Naive thymus-derived CD4-positive, alpha-beta T cell (primary cell): Measurements from ENCODE around the gene CAGE1. TPM values are rescaled to one million over a fixed set of nuclear protein-coding genes. Genes with fewer than 3 reads are reported as not detected.

Source experiments
- ATAC-seq: fragments of 150-1000 bp; cut with Tn5 transposase; 2 replicates; pipeline ENCODE4 v1.10.0; 2021; ENCODE audit warnings: mild to moderate bottlenecking, moderate library complexity
- CTCF ChIA-PET: fragments of 350-600 bp; sonication (Branson Sonifier 250); formaldehyde crosslinking; loops from one replicate; lab custom pipeline; 2021; ENCODE audit warnings: antibody characterized with exemption; lab: Charles Lee
- POLR2A ChIA-PET: fragments of 350-600 bp; sonication (Branson Sonifier 250); formaldehyde crosslinking; loops from one replicate; lab custom pipeline; 2021; ENCODE audit warnings: antibody characterized with exemption, inconsistent platforms; lab: Charles Lee
- DNase-seq, 9 donors: peaks; one replicate each; pipeline versions ENCODE4 v3.0.0 to v3.0.0-alpha.2; 2020 to 2022; ENCODE audit warnings: mixed read lengths in 1 of 9
- H3K27ac ChIP-seq: one replicate; pipeline ENCODE4 v1.7.0; 2013; ENCODE audit warnings: mild to moderate bottlenecking, low read depth, low read length, moderate library complexity
- H3K27me3 ChIP-seq, 2 donors: one replicate each; pipeline ENCODE4 v1.7.0; 2013; ENCODE audit warnings: low read length in 2 of 2, mild to moderate bottlenecking in 2 of 2, moderate library complexity in 2 of 2; ENCODE audit not compliant: control insufficient read depth in 2 of 2, insufficient read depth in 2 of 2
- H3K36me3 ChIP-seq, 3 experiments: 1 replicate in 2 of 3; 2 replicates in 1 of 3; pipeline ENCODE4 v1.7.0; 2013; ENCODE audit warnings: low read length in 3 of 3, mild to moderate bottlenecking in 3 of 3, moderate library complexity in 1 of 3; ENCODE audit not compliant: insufficient read depth in 3 of 3, control insufficient read depth in 2 of 3
- H3K4me1 ChIP-seq, 2 donors: one replicate each; pipeline ENCODE4 v1.7.0; 2013; ENCODE audit warnings: low read length in 2 of 2, mild to moderate bottlenecking in 2 of 2, moderate library complexity in 1 of 2; ENCODE audit not compliant: control insufficient read depth in 2 of 2, insufficient read depth in 2 of 2
- H3K4me3 ChIP-seq: 2 replicates; pipeline ENCODE4 v1.7.0; 2013; ENCODE audit warnings: mild to moderate bottlenecking, low read length
- H3K9me3 ChIP-seq, 3 experiments: 1 replicate in 2 of 3; 2 replicates in 1 of 3; pipeline ENCODE4 v1.7.0; 2013; ENCODE audit warnings: low read length in 3 of 3; ENCODE audit not compliant: control insufficient read depth in 2 of 3
- H3K27ac Mint-ChIP-seq, 9 donors: one replicate each; pipeline ENCODE4 v1.8.0; 2020 to 2022; ENCODE audit warnings: mixed read lengths in 9 of 9, mild to moderate bottlenecking in 8 of 9, moderate library complexity in 5 of 9, inconsistent platforms in 2 of 9
- H3K27me3 Mint-ChIP-seq, 5 donors: one replicate each; pipeline ENCODE4 v1.8.0; 2021 to 2022; ENCODE audit warnings: mixed read lengths in 5 of 5, mild to moderate bottlenecking in 1 of 5
- H3K36me3 Mint-ChIP-seq, 5 donors: one replicate each; pipeline ENCODE4 v1.8.0; 2020 to 2022; ENCODE audit warnings: mixed read lengths in 5 of 5, mild to moderate bottlenecking in 3 of 5, inconsistent platforms in 1 of 5
- H3K4me1 Mint-ChIP-seq, 7 donors: one replicate each; pipeline ENCODE4 v1.8.0; 2020 to 2022; ENCODE audit warnings: mixed read lengths in 7 of 7, mild to moderate bottlenecking in 3 of 7, inconsistent platforms in 1 of 7
- H3K4me3 Mint-ChIP-seq, 10 donors: one replicate each; pipeline ENCODE4 v1.8.0; 2020 to 2022; ENCODE audit warnings: mild to moderate bottlenecking in 10 of 10, mixed read lengths in 10 of 10, moderate library complexity in 6 of 10, inconsistent platforms in 2 of 10
- H3K9me3 Mint-ChIP-seq, 11 donors: one replicate each; pipeline ENCODE4 v1.8.0; 2020 to 2022; ENCODE audit warnings: mixed read lengths in 11 of 11, mild to moderate bottlenecking in 4 of 11, inconsistent platforms in 1 of 11, moderate library complexity in 1 of 11
- intact Hi-C, 2 donors: fragments of 100-400 bp; cut with micrococcal nuclease; formaldehyde crosslinking; loops; one replicate each; pipeline ENCODE4 v1.15.1; 2023
- polyA plus RNA-seq, 2 donors: library from polyadenylated mRNA; unstranded; fragments of 300-500 nt; fragmentation: Illumina TruSeq; gene quantifications; one replicate each; pipeline ENCODE4 v1.2.3, GENCODE V29; 2021
- total RNA-seq, 6 experiments: library from RNA in 5 of 6; stranded (reverse) in 5 of 6; gene quantifications; 1 replicate in 5 of 6; 2 replicates in 1 of 6; pipeline ENCODE4 v1.2.3 and lab custom pipeline; 2021 to 2026

The CAGE1 gene
- total and polyA plus RNA-seq, 7 experiments from 2014 or later, result 0.06 to 0.48 (median 0.19) TPM; not detected in 1

DNA sequence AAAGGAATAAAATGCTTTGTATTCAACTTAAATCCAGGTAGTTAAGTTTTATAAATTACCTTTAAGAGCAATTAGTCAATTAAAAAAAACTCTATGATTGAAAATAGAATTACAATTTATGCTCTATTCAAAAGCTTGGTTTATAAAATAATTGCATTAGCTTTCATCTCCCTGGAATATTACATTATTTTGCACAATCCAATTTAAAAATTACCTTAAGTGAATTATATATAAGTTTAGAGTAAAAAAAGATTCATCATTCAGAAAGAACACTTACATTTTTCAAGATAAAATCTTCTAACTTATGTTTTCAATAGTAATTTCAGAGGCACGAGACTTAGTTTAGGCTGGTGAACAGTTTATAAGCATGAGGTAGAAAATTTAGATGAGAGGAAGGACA, 91.4 kb downstream of the CAGE1 start:
- Histone ChIP-seq H3K4me3 (no peak overlapping the region), H3K27ac (no peak overlapping the region), H3K9me3 (no peaks in the 10 kb centered on the region), H3K27me3 (no peaks in the 10 kb centered on the region), H3K4me1 (no peaks in the 10 kb centered on the region), H3K36me3 (peaks cover 18 to 84% (median 24%) of the 10 kb centered on the region in 3 experiments)
- peak overlapping the region in 2 of 9 donors; percentile 2 to 8 for H3K27ac Mint-ChIP-seq
- DNase-seq, result no peak
- H3K27me3 Mint-ChIP-seq, result no peaks in the 10 kb centered on the region
- peaks cover 10 to 33% (median 19%) of the 10 kb centered on the region in 7 donors for H3K4me1 Mint-ChIP-seq
- H3K4me3 Mint-ChIP-seq, result no peak overlapping the region
- ATAC-seq, result no peak
- H3K36me3 Mint-ChIP-seq, result peaks cover 17 to 42% (median 24%) of the 10 kb centered on the region in 5 donors
- ChIA-PET CTCF (no interaction called here), POLR2A (no interaction called here)
- H3K9me3 Mint-ChIP-seq, result no peaks in the 10 kb centered on the region
- intact Hi-C loops, result no loop called here

DNA sequence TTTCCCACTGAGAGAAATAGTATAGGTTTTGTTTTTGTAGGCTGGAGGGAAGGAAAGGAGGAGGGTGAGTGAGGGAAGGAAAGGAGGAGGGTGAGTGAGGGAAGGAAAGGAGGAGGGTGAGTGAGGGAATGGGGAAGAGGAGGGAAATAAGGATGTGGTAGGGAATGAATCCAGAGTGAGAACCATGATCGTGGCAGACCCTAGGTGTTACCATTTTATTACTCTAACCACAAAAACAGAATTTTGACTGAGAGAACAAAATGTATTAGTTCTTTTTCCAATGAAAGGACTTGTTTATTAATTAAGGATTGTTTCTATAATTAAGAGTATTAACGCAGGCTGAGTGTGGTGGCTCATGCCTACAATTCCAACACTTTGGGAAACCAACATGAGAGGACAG, 92.9 kb downstream of the CAGE1 start:
- no peaks in the 10 kb centered on the region for H3K4me1 ChIP-seq
- peaks cover 23 to 46% (median 27%) of the 10 kb centered on the region in 5 donors for H3K36me3 Mint-ChIP-seq
- H3K27me3 Mint-ChIP-seq, result no peaks in the 10 kb centered on the region
- DNase-seq (no peak), ATAC-seq (no peak)
- H3K4me3 ChIP-seq, result no peak overlapping the region
- no peak overlapping the region for H3K27ac ChIP-seq
- H3K4me3 Mint-ChIP-seq, result no peak overlapping the region
- H3K27ac Mint-ChIP-seq, result no peak overlapping the region
- no peaks in the 10 kb centered on the region for H3K9me3 Mint-ChIP-seq
- peaks cover 22 to 84% (median 28%) of the 10 kb centered on the region in 3 experiments for H3K36me3 ChIP-seq
- intact Hi-C loops, result no loop called here
- no peaks in the 10 kb centered on the region for H3K9me3 ChIP-seq
- H3K27me3 ChIP-seq, result no peaks in the 10 kb centered on the region
- H3K4me1 Mint-ChIP-seq, result peaks cover 10 to 28% (median 19%) of the 10 kb centered on the region in 7 donors
- CTCF ChIA-PET, result no interaction called here
- POLR2A ChIA-PET, result interaction anchor here (0.7 to 0.8 kb wide), 2 partner anchors 13 to 16 kb away, joined by 3 to 4 read pairs; no protein-coding TSS in a partner anchor

DNA sequence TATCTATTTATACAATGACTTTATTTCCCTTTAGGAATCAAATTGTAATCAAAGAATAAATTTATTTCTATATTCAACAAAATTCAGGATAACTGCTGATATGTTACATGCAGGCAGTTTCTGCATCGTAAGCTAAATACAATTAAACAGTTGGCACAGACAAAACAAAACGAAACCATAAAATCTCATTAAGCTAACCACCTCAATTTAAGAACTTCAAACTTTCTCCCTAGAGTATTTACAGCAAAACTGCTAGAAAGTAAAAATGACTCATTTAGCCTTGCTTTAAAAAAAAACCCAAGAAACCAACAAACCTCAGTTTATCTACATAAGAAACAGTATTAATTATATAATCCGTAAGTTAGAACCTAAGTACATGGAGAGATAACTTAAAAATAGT, 93.6 kb downstream of the CAGE1 start:
- H3K27ac ChIP-seq, result no peak overlapping the region
- peaks cover 7 to 22% (median 14%) of the 10 kb centered on the region in 7 donors for H3K4me1 Mint-ChIP-seq
- peaks cover 15 to 84% (median 21%) of the 10 kb centered on the region in 3 experiments for H3K36me3 ChIP-seq
- H3K4me3 Mint-ChIP-seq, result no peak overlapping the region
- H3K27me3 ChIP-seq, result no peaks in the 10 kb centered on the region
- no peaks in the 10 kb centered on the region for H3K27me3 Mint-ChIP-seq
- H3K4me3 ChIP-seq, result no peak overlapping the region
- intact Hi-C loops, result no loop called here
- ATAC-seq (no peak), DNase-seq (no peak)
- H3K9me3 Mint-ChIP-seq, result no peaks in the 10 kb centered on the region
- CTCF ChIA-PET, result interaction anchor here (0.6 kb wide), 1 partner anchor 318 kb away, joined by 4 read pairs; no protein-coding TSS in a partner anchor
- peak overlapping the region in 2 of 9 donors; percentile 47 to 51 for H3K27ac Mint-ChIP-seq
- H3K36me3 Mint-ChIP-seq, result peaks cover 17 to 39% (median 21%) of the 10 kb centered on the region in 5 donors
- no peaks in the 10 kb centered on the region for H3K4me1 ChIP-seq
- POLR2A ChIA-PET, result interaction anchor here (0.7 kb wide), 1 partner anchor 12 kb away, joined by 4 read pairs; no protein-coding TSS in a partner anchor
- H3K9me3 ChIP-seq, result no peaks in the 10 kb centered on the region

DNA sequence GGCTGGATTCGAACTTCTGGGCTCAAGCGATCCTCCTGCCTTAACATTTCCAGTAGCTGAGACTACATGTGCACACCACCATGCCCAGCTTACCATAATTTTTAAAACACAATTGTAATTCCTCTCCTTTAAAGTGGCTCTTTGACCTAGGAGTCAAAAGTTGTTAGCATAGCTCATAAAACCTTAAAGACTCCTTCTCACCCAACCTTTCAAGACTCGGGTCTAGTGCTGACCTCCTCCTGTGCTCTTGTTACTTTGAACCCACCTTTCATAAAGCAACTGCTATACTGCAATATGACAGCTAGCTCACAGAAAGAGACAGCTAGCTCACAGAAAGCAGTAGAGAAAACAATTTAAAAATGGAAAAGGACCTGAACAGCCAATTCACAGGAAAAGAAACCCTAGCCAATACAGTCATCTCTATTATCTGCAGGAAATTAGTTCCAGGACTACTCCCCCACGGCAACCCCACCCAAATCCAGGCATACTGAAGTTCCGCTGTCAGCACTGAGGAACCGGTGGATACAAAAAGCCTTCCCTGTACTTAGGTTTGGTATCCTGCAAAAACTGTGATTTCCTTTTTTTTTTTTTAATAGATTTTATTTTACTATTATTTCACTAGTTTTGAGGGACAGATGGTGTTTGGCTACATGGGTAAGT, 96.8 kb downstream of the CAGE1 start:
- no peaks in the 10 kb centered on the region for H3K9me3 Mint-ChIP-seq
- Histone ChIP-seq H3K9me3 (no peaks in the 10 kb centered on the region), H3K27ac (no peak overlapping the region), H3K4me1 (no peaks in the 10 kb centered on the region), H3K27me3 (no peaks in the 10 kb centered on the region), H3K4me3 (no peak overlapping the region), H3K36me3 (peaks cover 23 to 82% (median 26%) of the 10 kb centered on the region in 3 experiments)
- H3K4me1 Mint-ChIP-seq, result peaks cover 0 to 8% (median 4%) of the 10 kb centered on the region in 7 donors
- no peak overlapping the region for H3K4me3 Mint-ChIP-seq
- H3K27me3 Mint-ChIP-seq, result no peaks in the 10 kb centered on the region
- ATAC-seq, result no peak
- no peak for DNase-seq
- H3K36me3 Mint-ChIP-seq, result peaks cover 9 to 41% (median 19%) of the 10 kb centered on the region in 5 donors
- CTCF ChIA-PET, result no interaction called here
- intact Hi-C loops, result no loop called here
- POLR2A ChIA-PET, result interaction anchor here (0.6 kb wide), 1 partner anchor 19 kb away, joined by 4 read pairs; no protein-coding TSS in a partner anchor
- H3K27ac Mint-ChIP-seq, result peak overlapping the region in 3 of 9 donors; percentile 62 to 66 (median 65)

DNA sequence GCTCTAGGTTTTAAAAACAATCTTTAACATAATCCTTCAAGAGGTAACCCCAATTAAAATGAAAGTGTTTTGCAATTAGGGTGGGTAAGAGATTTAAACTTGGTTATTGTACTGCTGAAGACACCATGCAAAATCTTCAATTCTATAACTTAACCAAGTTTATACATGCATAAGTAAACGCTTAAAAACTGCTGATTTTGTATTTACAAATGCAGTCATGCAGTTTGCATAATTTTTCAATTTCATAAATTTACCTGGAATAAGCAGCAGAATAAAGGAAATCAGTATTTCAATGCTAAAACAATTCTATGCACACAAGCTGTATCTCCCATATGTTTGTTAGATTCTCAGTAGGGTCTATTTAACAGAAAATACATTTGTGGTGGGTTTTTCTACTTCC, 99.5 kb downstream of the CAGE1 start:
- no peaks in the 10 kb centered on the region for H3K27me3 ChIP-seq
- ChIA-PET CTCF (no interaction called here), POLR2A (interaction anchor here (0.7 to 1.0 kb wide), 2 partner anchors 8 to 9 kb away, joined by 3 to 4 read pairs; no protein-coding TSS in a partner anchor)
- Mint-ChIP-seq H3K4me3 (no peak overlapping the region), H3K9me3 (no peaks in the 10 kb centered on the region), H3K27ac (peak overlapping the region in 3 of 9 donors; percentile 3 to 55 (median 53)), H3K27me3 (no peaks in the 10 kb centered on the region), H3K4me1 (peaks cover 0 to 8% (median 0%) of the 10 kb centered on the region in 7 donors), H3K36me3 (peaks cover 12 to 51% (median 22%) of the 10 kb centered on the region in 5 donors)
- DNase-seq (no peak), ATAC-seq (no peak)
- H3K27ac ChIP-seq, result no peak overlapping the region
- no peaks in the 10 kb centered on the region for H3K4me1 ChIP-seq
- intact Hi-C loops, result no loop called here
- no peak overlapping the region for H3K4me3 ChIP-seq
- H3K9me3 ChIP-seq, result no peaks in the 10 kb centered on the region
- H3K36me3 ChIP-seq, result peaks cover 18 to 71% (median 22%) of the 10 kb centered on the region in 3 experiments

DNA sequence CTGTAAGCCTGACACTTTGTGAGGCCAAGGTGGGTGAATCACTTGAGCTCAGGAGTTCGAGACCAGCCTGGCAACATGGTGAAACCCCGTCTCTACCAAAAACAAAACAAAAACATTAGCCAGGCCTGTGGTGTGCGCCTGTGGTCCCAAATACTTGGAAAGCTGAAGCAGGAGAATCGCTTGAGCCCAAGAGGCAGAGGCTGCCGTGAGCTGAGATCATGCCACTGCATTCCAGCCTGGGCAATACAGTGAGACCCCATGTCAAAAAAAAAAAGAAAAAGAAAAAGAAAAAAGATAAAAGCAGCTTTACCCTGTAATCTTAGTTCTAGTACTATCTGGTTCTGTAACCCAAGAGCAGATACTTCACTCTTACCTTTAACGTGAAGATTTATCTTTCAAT, 104.1 kb downstream of the CAGE1 start:
- peaks cover 4 to 36% (median 14%) of the 10 kb centered on the region in 3 experiments for H3K36me3 ChIP-seq
- Mint-ChIP-seq H3K9me3 (no peaks in the 10 kb centered on the region), H3K27ac (peak overlapping the region in 3 of 9 donors; percentile 26 to 59 (median 56)), H3K36me3 (peaks cover 3 to 47% (median 28%) of the 10 kb centered on the region in 5 donors), H3K4me1 (peaks cover 13 to 29% (median 21%) of the 10 kb centered on the region in 7 donors), H3K27me3 (no peaks in the 10 kb centered on the region), H3K4me3 (no peak overlapping the region)
- H3K27me3 ChIP-seq, result no peaks in the 10 kb centered on the region
- no peaks in the 10 kb centered on the region for H3K9me3 ChIP-seq
- no peak for DNase-seq
- ChIA-PET CTCF (interaction anchor here (0.6 to 0.9 kb wide), 2 partner anchors 8 to 90 kb away, joined by 3 read pairs; no protein-coding TSS in a partner anchor), POLR2A (interaction anchor here (1.3 kb wide), 1 partner anchor 104 kb away, joined by 5 read pairs; the partner anchor contains the start of genes CAGE1 and RIOK1)
- intact Hi-C loops, result no loop called here
- H3K4me1 ChIP-seq, result peaks cover 0 to 9% of the 10 kb centered on the region in 2 donors
- no peak for ATAC-seq
- H3K4me3 ChIP-seq, result no peak overlapping the region
- no peak overlapping the region for H3K27ac ChIP-seq
